ENCODE measurements around the gene TMEM132D.

GRCh38 chr12:129096968-129097367 lies 806.9 kb downstream of the TMEM132D start:
- no peak for TF ChIP-seq POLR2A (IDR thresholded peaks at IDR 0.05; ENCODE audit: low read depth, low read length)
- TF ChIP-seq USF2 (IDR thresholded peaks at IDR 0.05; ENCODE audit: low read depth, low read length), result no peak
- TF ChIP-seq CTCF (conservative IDR thresholded peaks at IDR 0.05; ENCODE audit: low read depth, low read length), result no peak
- no peak for TF ChIP-seq SMC3 (IDR thresholded peaks at IDR 0.05; ENCODE audit: low read depth, low read length)
- TF ChIP-seq, protein P1, sequence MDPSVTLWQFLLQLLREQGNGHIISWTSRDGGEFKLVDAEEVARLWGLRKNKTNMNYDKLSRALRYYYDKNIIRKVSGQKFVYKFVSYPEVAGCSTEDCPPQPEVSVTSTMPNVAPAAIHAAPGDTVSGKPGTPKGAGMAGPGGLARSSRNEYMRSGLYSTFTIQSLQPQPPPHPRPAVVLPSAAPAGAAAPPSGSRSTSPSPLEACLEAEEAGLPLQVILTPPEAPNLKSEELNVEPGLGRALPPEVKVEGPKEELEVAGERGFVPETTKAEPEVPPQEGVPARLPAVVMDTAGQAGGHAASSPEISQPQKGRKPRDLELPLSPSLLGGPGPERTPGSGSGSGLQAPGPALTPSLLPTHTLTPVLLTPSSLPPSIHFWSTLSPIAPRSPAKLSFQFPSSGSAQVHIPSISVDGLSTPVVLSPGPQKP (IDR thresholded peaks at IDR 0.05; ENCODE audit: borderline replicate concordance, low read depth, low read length), result no peak
- TF ChIP-seq RAD21 (IDR thresholded peaks at IDR 0.05; ENCODE audit: low read length), result no peak
